ENCODE data around the gene HCN4.

Gene HCN4

GRCh38 chr15:73344056-73344455 lies 24.7 kb downstream of the HCN4 start:
- no peak for DNase-seq (ENCODE audit: low spot score)

GRCh38 chr15:73341886-73342600 lies 26.7 kb downstream of the HCN4 start:
- DNase-seq (ENCODE audit: low spot score), result no peak

- DNase-seq (ENCODE audit: low spot score), result no peak
Observed at GRCh38 chr15:73340502-73341192, 28.1 kb downstream of the HCN4 start.

GRCh38 chr15:73338606-73339374 lies 30.0 kb downstream of the HCN4 start:
- no peak for DNase-seq (ENCODE audit: low spot score)

- DNase-seq (ENCODE audit: low spot score), result no peak
Observed at GRCh38 chr15:73338058-73338457, 30.7 kb downstream of the HCN4 start.

- DNase-seq (ENCODE audit: low spot score), result no peak
Observed at GRCh38 chr15:73337187-73337586, 31.6 kb downstream of the HCN4 start.

- no peak for DNase-seq (ENCODE audit: low spot score)
Observed at GRCh38 chr15:73336756-73337155, 32.0 kb downstream of the HCN4 start.

- no peak for DNase-seq (ENCODE audit: low spot score)
Observed at GRCh38 chr15:73335471-73335870, 33.3 kb downstream of the HCN4 start.

GRCh38 chr15:73335026-73335425 lies 33.7 kb downstream of the HCN4 start:
- DNase-seq (ENCODE audit: low spot score), result no peak

- DNase-seq (ENCODE audit: low spot score), result no peak
Observed at GRCh38 chr15:73334086-73334485, 34.7 kb downstream of the HCN4 start.

GRCh38 chr15:73333001-73333400 lies 35.8 kb downstream of the HCN4 start:
- no peak for DNase-seq (ENCODE audit: low spot score)

GRCh38 chr15:73331991-73332925 lies 36.5 kb downstream of the HCN4 start:
- no peak for DNase-seq (ENCODE audit: low spot score)

- no peak for DNase-seq (ENCODE audit: low spot score)
Observed at GRCh38 chr15:73331501-73331900, 37.3 kb downstream of the HCN4 start.

- DNase-seq (ENCODE audit: low spot score), result no peak
Observed at GRCh38 chr15:73330206-73331051, 38.3 kb downstream of the HCN4 start.

- DNase-seq (ENCODE audit: low spot score), result no peak
Observed at GRCh38 chr15:73329501-73330200, 39.1 kb downstream of the HCN4 start.

- DNase-seq (ENCODE audit: low spot score), result no peak
Observed at GRCh38 chr15:73328981-73329380, 39.8 kb downstream of the HCN4 start.

- DNase-seq (ENCODE audit: low spot score), result no peak
Observed at GRCh38 chr15:73328149-73328820, 40.5 kb downstream of the HCN4 start.

- no peak for DNase-seq (ENCODE audit: low spot score)
Observed at GRCh38 chr15:73326157-73326556, 42.6 kb downstream of the HCN4 start.

GRCh38 chr15:73325191-73325861 lies 43.4 kb downstream of the HCN4 start:
- DNase-seq (ENCODE audit: low spot score), result peak; percentile 4

Measured in activated CD4-positive, alpha-beta T cell treated with anti-CD3 and anti-CD28 coated beads, Interleukin-2, Interleukin-4, amounts not matched to agents 100 ng/mL and 50 ng/mL, durations not matched to agents 16 hours and 8 hours (primary cell).